ENCODE data around the gene DXO. TPM values are rescaled to one million over a fixed set of nuclear protein-coding genes. Genes with fewer than 3 reads are reported as not detected.

DXO gene
- total RNA-seq, 2 donors from 2014 or later: 31.9 to 35.0 TPM

DNA sequence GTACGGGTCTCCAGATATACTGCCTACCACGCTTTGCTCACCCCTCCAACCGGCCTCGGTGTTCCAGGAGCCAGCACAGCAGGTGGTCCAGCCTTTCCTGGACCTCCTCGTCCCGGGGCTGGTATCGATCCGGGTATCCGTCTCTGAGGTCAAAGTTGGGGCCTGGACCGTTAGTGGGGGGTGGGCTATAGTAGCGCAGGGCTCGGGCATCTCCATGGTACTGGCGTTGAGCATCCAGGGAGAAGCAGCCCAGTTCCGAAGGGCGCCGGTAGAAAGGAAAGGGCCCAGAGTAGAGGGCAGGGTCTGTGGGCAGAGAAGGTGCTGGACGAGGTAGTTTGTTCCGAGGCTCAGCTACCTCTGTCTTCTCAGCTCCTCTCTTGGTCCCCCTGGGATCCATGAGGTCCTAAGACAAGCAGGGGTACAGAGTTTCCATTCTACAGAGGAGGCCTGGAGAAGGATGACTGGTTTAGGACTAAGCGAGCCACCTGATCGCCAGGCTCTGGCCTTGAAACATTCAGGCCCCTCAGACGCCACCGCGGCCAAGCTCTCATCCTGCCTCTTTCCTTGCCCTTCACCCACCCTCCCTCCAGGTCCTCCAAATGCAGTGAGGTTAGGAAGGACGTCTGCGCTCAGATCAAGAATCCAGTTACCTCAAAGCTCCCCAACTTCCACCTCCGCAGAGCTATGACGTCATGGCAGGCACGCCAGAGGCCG lies 502 bp downstream of the DXO start:
- DNase-seq (no peak), ATAC-seq (no peak)
- Mint-ChIP-seq H3K4me1 (peaks cover 37% of the 10 kb centered on the region), H3K27ac (peak overlapping the region; percentile 100), H3K4me3 (peak overlapping the region; percentile 94), H3K36me3 (ENCODE audit: low read depth) (peaks cover 7% of the 10 kb centered on the region), H3K27me3 (no peaks in the 10 kb centered on the region)
- no peaks in the 10 kb centered on the region for H3K9me3 ChIP-seq (ENCODE audit: control insufficient read depth, low read length, poor library complexity, severe bottlenecking)

DNA sequence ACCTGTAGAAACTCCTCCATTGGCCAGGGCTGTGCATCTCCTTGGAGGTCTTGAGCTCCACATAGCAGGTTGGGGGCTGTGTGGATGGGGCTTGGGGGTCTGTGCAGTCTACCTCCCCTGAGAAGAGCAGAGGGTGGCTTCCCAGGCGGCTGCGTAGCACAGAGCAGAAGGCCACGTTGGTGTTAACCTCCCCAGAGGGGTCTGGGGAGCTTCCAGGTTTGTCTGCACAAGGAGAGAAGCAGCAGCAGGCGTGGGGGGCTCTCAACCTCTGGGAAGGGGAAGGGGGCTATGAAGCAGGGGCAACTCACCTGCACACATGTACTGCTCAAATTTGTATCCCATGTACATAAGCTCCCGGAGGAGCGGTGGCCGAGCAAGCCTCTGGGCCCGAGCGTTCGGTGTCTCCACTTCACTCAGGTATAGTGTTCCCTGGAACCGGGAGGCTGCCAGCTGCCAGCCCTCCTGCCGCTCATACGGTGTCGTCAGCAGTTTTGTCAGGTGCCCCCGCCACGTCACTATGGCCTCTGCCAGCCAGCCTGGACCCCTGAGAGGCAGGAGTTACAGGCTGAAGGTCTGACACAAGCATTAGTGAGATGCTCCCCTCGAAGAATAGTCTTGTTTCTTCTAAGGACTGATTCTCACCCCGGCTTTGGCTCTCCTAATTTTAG lies 1.2 kb downstream of the DXO start:
- Mint-ChIP-seq H3K27me3 (no peaks in the 10 kb centered on the region), H3K27ac (peak overlapping the region; percentile 100), H3K4me1 (peaks cover 37% of the 10 kb centered on the region), H3K36me3 (ENCODE audit: low read depth) (peaks cover 7% of the 10 kb centered on the region), H3K4me3 (peak overlapping the region; percentile 94)
- H3K9me3 ChIP-seq (ENCODE audit: control insufficient read depth, low read length, poor library complexity, severe bottlenecking): no peaks in the 10 kb centered on the region
- ATAC-seq (no peak), DNase-seq (no peak)

- DNase-seq (no peak), ATAC-seq (no peak)
- peaks cover 9% of the 10 kb centered on the region for H3K36me3 Mint-ChIP-seq (ENCODE audit: low read depth)
Measured at GRCh38 chr6:31969712-31970603, 2.0 kb downstream of the DXO start.

GRCh38 chr6:31968791-31969711 lies 2.9 kb downstream of the DXO start:
- no peak for DNase-seq
- ATAC-seq: no peak
- no peaks in the 10 kb centered on the region for H3K9me3 ChIP-seq (ENCODE audit: control insufficient read depth, low read length, poor library complexity, severe bottlenecking)
- H3K27me3 Mint-ChIP-seq: no peaks in the 10 kb centered on the region
- H3K27ac Mint-ChIP-seq: peak overlapping the region; percentile 100
- H3K4me1 Mint-ChIP-seq: peaks cover 33% of the 10 kb centered on the region
- peaks cover 9% of the 10 kb centered on the region for H3K36me3 Mint-ChIP-seq (ENCODE audit: low read depth)
- H3K4me3 Mint-ChIP-seq: peak overlapping the region; percentile 7

More at GRCh38 chr6:31969712-31970603, 2.0 kb downstream of the DXO start:
- no peaks in the 10 kb centered on the region for H3K9me3 ChIP-seq (ENCODE audit: control insufficient read depth, low read length, poor library complexity, severe bottlenecking)
- Mint-ChIP-seq H3K27ac (peak overlapping the region; percentile 100), H3K4me3 (peak overlapping the region; percentile 74), H3K4me1 (peaks cover 38% of the 10 kb centered on the region), H3K27me3 (no peaks in the 10 kb centered on the region)

GRCh38 chr6:31968326-31968725 lies 3.6 kb downstream of the DXO start:
- DNase-seq: no peak
- H3K27ac Mint-ChIP-seq: no peak overlapping the region

DNA sequence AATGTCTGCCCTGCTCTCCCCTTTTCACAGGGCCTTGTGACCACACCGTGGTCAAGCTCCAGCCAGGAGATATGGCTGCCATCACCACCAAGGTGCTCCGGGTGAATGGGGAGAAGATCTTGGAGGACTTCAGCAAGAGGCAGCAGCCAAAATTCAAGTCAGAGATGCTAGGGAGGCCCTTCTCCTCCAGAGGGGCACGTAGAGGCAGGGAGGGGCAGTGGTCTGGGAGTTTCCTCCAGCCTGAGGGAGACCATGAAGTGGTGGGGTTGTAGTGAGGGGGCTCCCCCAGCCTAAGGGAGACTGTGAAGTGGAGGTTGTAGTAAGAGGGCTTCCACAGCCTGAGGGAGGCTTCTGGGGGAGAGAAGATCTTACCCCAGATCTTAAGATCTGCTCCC lies 4.0 kb downstream of the DXO start:
- Mint-ChIP-seq H3K27ac (peak overlapping the region; percentile 45), H3K4me3 (peak overlapping the region; percentile 28), H3K36me3 (ENCODE audit: low read depth) (peaks cover 9% of the 10 kb centered on the region), H3K4me1 (peaks cover 26% of the 10 kb centered on the region), H3K27me3 (no peaks in the 10 kb centered on the region)
- ATAC-seq (no peak), DNase-seq (no peak)
- no peaks in the 10 kb centered on the region for H3K9me3 ChIP-seq (ENCODE audit: control insufficient read depth, low read length, poor library complexity, severe bottlenecking)

More at GRCh38 chr6:31968326-31968725, 3.6 kb downstream of the DXO start:
- Mint-ChIP-seq H3K36me3 (ENCODE audit: low read depth) (peaks cover 9% of the 10 kb centered on the region), H3K4me1 (peaks cover 30% of the 10 kb centered on the region), H3K4me3 (no peak overlapping the region), H3K27me3 (no peaks in the 10 kb centered on the region)
- H3K9me3 ChIP-seq (ENCODE audit: control insufficient read depth, low read length, poor library complexity, severe bottlenecking): no peaks in the 10 kb centered on the region
- ATAC-seq: no peak

- Mint-ChIP-seq H3K27me3 (no peaks in the 10 kb centered on the region), H3K4me3 (peak overlapping the region; percentile 28), H3K4me1 (peaks cover 20% of the 10 kb centered on the region), H3K36me3 (ENCODE audit: low read depth) (peaks cover 7% of the 10 kb centered on the region), H3K27ac (peak overlapping the region; percentile 77)
- ATAC-seq: no peak
- DNase-seq: no peak
- no peaks in the 10 kb centered on the region for H3K9me3 ChIP-seq (ENCODE audit: control insufficient read depth, low read length, poor library complexity, severe bottlenecking)
Measured at GRCh38 chr6:31966997-31967925, 4.7 kb downstream of the DXO start.

DNA sequence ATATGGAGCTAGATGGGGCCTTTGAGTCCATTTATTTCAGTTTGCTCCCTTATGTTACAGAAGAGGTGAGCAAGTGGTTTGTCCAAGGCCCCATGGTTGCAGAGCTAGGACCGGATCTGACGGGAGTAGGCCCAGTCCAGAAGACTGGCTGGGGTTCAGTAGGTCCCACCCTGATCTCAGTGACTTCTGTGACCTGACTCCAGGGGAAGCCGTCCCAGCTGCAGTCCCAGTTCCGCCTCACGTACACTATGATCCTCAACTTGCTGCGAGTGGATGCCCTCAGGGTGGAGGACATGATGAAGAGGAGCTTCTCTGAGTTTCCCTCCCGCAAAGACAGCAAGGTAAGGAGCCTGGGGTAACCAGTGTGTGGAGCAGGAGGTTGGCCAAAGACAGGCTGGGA lies 5.4 kb downstream of the DXO start:
- ATAC-seq (no peak), DNase-seq (no peak)
- H3K4me3 Mint-ChIP-seq: no peak overlapping the region
- H3K9me3 ChIP-seq (ENCODE audit: control insufficient read depth, low read length, poor library complexity, severe bottlenecking): no peaks in the 10 kb centered on the region
- H3K27me3 Mint-ChIP-seq: no peaks in the 10 kb centered on the region
- peak overlapping the region; percentile 77 for H3K27ac Mint-ChIP-seq
- peaks cover 19% of the 10 kb centered on the region for H3K4me1 Mint-ChIP-seq
- peaks cover 14% of the 10 kb centered on the region for H3K36me3 Mint-ChIP-seq (ENCODE audit: low read depth)

- Mint-ChIP-seq H3K27me3 (no peaks in the 10 kb centered on the region), H3K27ac (no peak overlapping the region), H3K4me1 (peaks cover 20% of the 10 kb centered on the region), H3K36me3 (ENCODE audit: low read depth) (peaks cover 14% of the 10 kb centered on the region), H3K4me3 (no peak overlapping the region)
- H3K9me3 ChIP-seq (ENCODE audit: control insufficient read depth, low read length, poor library complexity, severe bottlenecking): no peaks in the 10 kb centered on the region
- DNase-seq: no peak
- ATAC-seq: no peak
Measured at GRCh38 chr6:31965700-31966099, 6.2 kb downstream of the DXO start.

DNA sequence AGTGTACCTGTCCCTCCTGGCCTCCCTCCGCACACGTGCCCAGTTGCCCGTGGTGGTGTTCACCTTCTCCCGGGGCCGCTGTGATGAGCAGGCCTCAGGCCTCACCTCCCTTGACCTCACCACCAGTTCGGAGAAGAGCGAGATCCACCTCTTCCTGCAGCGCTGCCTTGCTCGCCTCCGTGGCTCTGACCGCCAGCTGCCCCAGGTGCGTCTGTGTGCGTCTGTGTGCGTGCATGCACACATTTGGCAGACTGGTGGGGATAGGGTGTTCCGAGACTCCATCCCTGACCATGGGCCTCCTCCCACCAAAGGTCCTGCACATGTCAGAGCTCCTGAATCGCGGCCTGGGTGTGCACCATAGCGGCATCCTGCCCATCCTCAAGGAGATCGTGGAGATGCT lies 8.0 kb downstream of the DXO start:
- peaks cover 14% of the 10 kb centered on the region for H3K36me3 Mint-ChIP-seq (ENCODE audit: low read depth)
- peak overlapping the region; percentile 62 for H3K27ac Mint-ChIP-seq
- ATAC-seq: no peak

DNA sequence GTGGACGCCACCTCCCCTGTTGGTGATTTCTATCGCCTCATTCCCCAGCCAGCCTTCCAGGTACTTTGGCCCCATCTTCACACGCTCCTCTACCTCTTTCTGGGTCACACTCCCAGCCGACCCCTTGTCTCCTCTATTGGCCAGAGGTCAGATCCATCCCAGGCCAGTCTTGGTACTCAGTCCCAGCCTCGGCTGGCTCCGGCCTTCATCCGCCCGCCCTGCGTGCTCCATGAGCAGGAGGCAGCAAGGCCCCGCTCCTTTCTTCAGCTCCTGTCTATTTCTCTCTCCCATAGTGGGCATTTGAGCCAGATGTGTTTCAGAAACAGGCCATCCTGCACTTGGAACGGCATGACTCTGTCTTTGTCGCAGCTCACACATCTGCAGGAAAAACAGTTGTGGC lies 10.3 kb downstream of the DXO start:
- ATAC-seq: no peak
- no peak overlapping the region for H3K4me3 Mint-ChIP-seq
- peak overlapping the region; percentile 97 for H3K27ac Mint-ChIP-seq
- no peak for DNase-seq
- no peaks in the 10 kb centered on the region for H3K9me3 ChIP-seq (ENCODE audit: control insufficient read depth, low read length, poor library complexity, severe bottlenecking)
- H3K27me3 Mint-ChIP-seq: no peaks in the 10 kb centered on the region
- peaks cover 9% of the 10 kb centered on the region for H3K36me3 Mint-ChIP-seq (ENCODE audit: low read depth)
- H3K4me1 Mint-ChIP-seq: peaks cover 22% of the 10 kb centered on the region

More for the DNA sequence above, 8.0 kb downstream of the DXO start:
- no peak overlapping the region for H3K4me3 Mint-ChIP-seq
- no peak for DNase-seq
- H3K9me3 ChIP-seq (ENCODE audit: control insufficient read depth, low read length, poor library complexity, severe bottlenecking): no peaks in the 10 kb centered on the region
- peaks cover 14% of the 10 kb centered on the region for H3K4me1 Mint-ChIP-seq
- H3K27me3 Mint-ChIP-seq: no peaks in the 10 kb centered on the region
